ENCODE results near the gene IL17D.
"Not testable (repeated sequence)": the region's sequence is repeated elsewhere in the genome, so short reads cannot be mapped to it uniquely, and the experiment has no call there.

The IL17D gene

GRCh38 chr13:20716951-20717350 is 13.5 kb downstream of the IL17D start:
- DNase-seq (ENCODE audit: low read depth), result no peak

GRCh38 chr13:20717581-20718542 is 14.4 kb downstream of the IL17D start:
- no peak overlapping the region for H3K4me3 ChIP-seq (ENCODE audit: low read depth, low read length)

More at GRCh38 chr13:20716951-20717350, 13.5 kb downstream of the IL17D start:
- no peak overlapping the region for H3K4me3 ChIP-seq (ENCODE audit: low read depth, low read length)

GRCh38 chr13:20718958-20719566 is 15.6 kb downstream of the IL17D start:
- no peak for DNase-seq (ENCODE audit: low read depth)
- H3K4me3 ChIP-seq (ENCODE audit: low read depth, low read length), result no peak overlapping the region

More at GRCh38 chr13:20717581-20718542, 14.4 kb downstream of the IL17D start:
- DNase-seq (ENCODE audit: low read depth), result no peak

GRCh38 chr13:20719783-20720182 is 16.3 kb downstream of the IL17D start:
- DNase-seq (ENCODE audit: low read depth), result no peak
- no peak overlapping the region for H3K4me3 ChIP-seq (ENCODE audit: low read depth, low read length)

GRCh38 chr13:20720499-20720898 is 17.0 kb downstream of the IL17D start:
- no peak for DNase-seq (ENCODE audit: low read depth)
- H3K4me3 ChIP-seq (ENCODE audit: low read depth, low read length), result no peak overlapping the region

- DNase-seq (ENCODE audit: low read depth), result no peak
- H3K4me3 ChIP-seq (ENCODE audit: low read depth, low read length), result no peak overlapping the region
These were observed 17.6 kb downstream of the IL17D start for GRCh38 chr13:20721058-20721453.

GRCh38 chr13:20721454-20722357 is 18.2 kb downstream of the IL17D start:
- peak; percentile 27 for DNase-seq (ENCODE audit: low read depth)
- peak overlapping the region; percentile 36 for H3K4me3 ChIP-seq (ENCODE audit: low read depth, low read length)

- DNase-seq (ENCODE audit: low read depth), result no peak
- no peak overlapping the region for H3K4me3 ChIP-seq (ENCODE audit: low read depth, low read length)
These were observed 24.4 kb downstream of the IL17D start for GRCh38 chr13:20727856-20728255.

GRCh38 chr13:20728579-20729311 is 25.2 kb downstream of the IL17D start:
- DNase-seq (ENCODE audit: low read depth), result no peak
- no peak overlapping the region for H3K4me3 ChIP-seq (ENCODE audit: low read depth, low read length)

- no peak overlapping the region for H3K4me3 ChIP-seq (ENCODE audit: low read depth, low read length)
- no peak for DNase-seq (ENCODE audit: low read depth)
These were observed 26.4 kb downstream of the IL17D start for GRCh38 chr13:20729633-20730585.

GRCh38 chr13:20738616-20739015 is 35.1 kb downstream of the IL17D start:
- DNase-seq (ENCODE audit: low read depth), result no peak
- no peak overlapping the region for H3K4me3 ChIP-seq (ENCODE audit: low read depth, low read length)

- no peak overlapping the region for H3K4me3 ChIP-seq (ENCODE audit: low read depth, low read length)
- DNase-seq (ENCODE audit: low read depth), result no peak
These were observed 36.5 kb downstream of the IL17D start for GRCh38 chr13:20740021-20740420.

GRCh38 chr13:20743830-20744404 is 40.4 kb downstream of the IL17D start:
- not testable (repeated sequence) for DNase-seq (ENCODE audit: low read depth); H3K4me3 ChIP-seq (ENCODE audit: low read depth, low read length)

GRCh38 chr13:20749377-20749776 is 45.9 kb downstream of the IL17D start:
- no peak for DNase-seq (ENCODE audit: low read depth)
- H3K4me3 ChIP-seq (ENCODE audit: low read depth, low read length), result no peak overlapping the region

- H3K4me3 ChIP-seq (ENCODE audit: low read depth, low read length), result no peak overlapping the region
- no peak for DNase-seq (ENCODE audit: low read depth)
These were observed 50.5 kb downstream of the IL17D start for GRCh38 chr13:20754009-20754408.

- no peak for DNase-seq (ENCODE audit: low read depth)
- H3K4me3 ChIP-seq (ENCODE audit: low read depth, low read length), result no peak overlapping the region
These were observed 57.4 kb downstream of the IL17D start for GRCh38 chr13:20760872-20761271.

GRCh38 chr13:20767309-20767943 is 63.9 kb downstream of the IL17D start:
- no peak overlapping the region for H3K4me3 ChIP-seq (ENCODE audit: low read depth, low read length)
- DNase-seq (ENCODE audit: low read depth), result no peak
